Tibial nerve (tissue), 4 donors: ENCODE measurements around the gene GSTA2. TPM values are rescaled to one million over a fixed set of nuclear protein-coding genes. Genes with fewer than 3 reads are reported as not detected.
"Not testable (repeated sequence)": the region's sequence is repeated elsewhere in the genome, so short reads cannot be mapped to it uniquely, and the experiment has no call there.

Experiments
- DNase-seq, 2 donors: peaks; one replicate each; pipeline ENCODE4 v3.0.0-alpha.2; 2019; ENCODE audit warnings: low spot score in 2 of 2
- H3K27ac ChIP-seq, 4 donors: fragments of 200-600 bp; sonication (generic) in 3 of 4; one replicate each; pipeline ENCODE4 v1.5.1; 2017 to 2019; ENCODE audit warnings: mild to moderate bottlenecking in 1 of 4
- H3K27me3 ChIP-seq, 2 donors: fragments of 200-600 bp; sonication (generic) in 1 of 2; one replicate each; pipeline versions ENCODE4 v1.5.1 to v1.6.0; 2017 to 2019
- H3K36me3 ChIP-seq, 3 donors: fragments of 200-600 bp; sonication (generic); one replicate each; pipeline ENCODE4 v1.5.1; 2018 to 2019
- H3K4me1 ChIP-seq, 4 donors: fragments of 200-600 bp; sonication (generic) in 3 of 4; one replicate each; pipeline ENCODE4 v1.5.1; 2017 to 2019
- H3K4me3 ChIP-seq, 4 donors: fragments of 200-600 bp; sonication (generic) in 3 of 4; one replicate each; pipeline ENCODE4 v1.5.1; 2017 to 2019; ENCODE audit warnings: mild to moderate bottlenecking in 1 of 4, moderate library complexity in 1 of 4
- H3K9me3 ChIP-seq, 4 donors: fragments of 200-600 bp; sonication (generic) in 3 of 4; one replicate each; pipeline ENCODE4 v1.5.1; 2017 to 2019
- EP300 ChIP-seq, 2 donors: sonication (generic); formaldehyde crosslinking; IDR thresholded peaks; one replicate each; pipeline ENCODE4 v1.6.1; 2017; ENCODE audit warnings: antibody characterized with exemption in 2 of 2, mild to moderate bottlenecking in 1 of 2
- POLR2A ChIP-seq, 2 donors: fragments of 450-650 bp; IDR thresholded peaks; one replicate each; pipeline ENCODE4 v1.6.1; 2017; ENCODE audit warnings: antibody characterized with exemption in 2 of 2, mild to moderate bottlenecking in 2 of 2, moderate library complexity in 2 of 2
- WGBS, 2 donors: methylation state at CpG; one replicate each; pipeline ENCODE4 v1.1.5; 2018; 5-methylcytosine and 5-hydroxymethylcytosine counted together
- total RNA-seq, 4 donors: library from RNA; depleted of rRNA; stranded (reverse); fragments of >200 nt; gene quantifications; one replicate each; pipeline ENCODE4 v1.1.0, GENCODE V29; 2016
- TF ChIP-seq, protein P1 (sequence below), 5 experiments: fragments of 200-600 bp in 3 of 5; fragments of 450-650 bp in 2 of 5; sonication (generic) in 3 of 5; IDR thresholded peaks; one replicate each; pipeline ENCODE4 v1.5.1; 2016 to 2019; ENCODE audit warnings: antibody characterized with exemption in 5 of 5, mild to moderate bottlenecking in 3 of 5, moderate library complexity in 2 of 5

GSTA2 gene
- total RNA-seq = not detected

DNA sequence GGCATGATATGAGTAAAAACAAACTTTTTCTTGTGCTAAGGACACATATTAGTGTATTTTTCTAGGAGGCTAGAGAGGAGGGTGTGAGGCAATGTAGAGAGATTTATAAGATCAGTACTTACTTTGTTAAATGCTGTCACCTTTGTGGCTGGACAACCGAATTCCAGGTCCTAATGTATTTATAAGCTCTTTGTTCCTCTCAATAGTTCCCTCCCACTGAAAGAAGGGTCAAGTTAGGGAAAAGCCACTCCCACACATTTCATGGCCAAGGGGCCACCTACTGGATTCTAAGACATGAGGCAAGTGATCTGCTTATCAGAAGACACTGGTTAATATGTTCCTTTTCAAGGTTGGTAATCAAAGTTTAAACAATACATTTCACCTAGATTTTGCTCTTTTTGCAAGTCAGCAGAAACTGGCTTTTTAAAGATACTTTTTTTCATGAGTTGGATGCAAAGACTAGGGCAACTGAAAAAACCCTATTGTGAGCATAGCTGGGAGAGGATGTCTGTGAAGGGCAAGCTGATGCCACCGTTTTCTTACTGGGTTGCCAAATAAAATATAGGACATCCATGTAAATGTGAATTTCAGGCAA lies at the start of gene GSTA2:
GSTA2 (minus strand) TSS at position 154 of the 595 bp plus-strand sequence. CDS start 5,528 bp downstream, outside the sequence.
- not testable (repeated sequence) for DNase-seq, H3K36me3 ChIP-seq, H3K4me3 ChIP-seq, H3K27ac ChIP-seq, H3K9me3 ChIP-seq, H3K4me1 ChIP-seq, H3K27me3 ChIP-seq
- 47 to 58% methylated on average over 2 of the region's 2 CpGs for WGBS, 2 donors

DNA sequence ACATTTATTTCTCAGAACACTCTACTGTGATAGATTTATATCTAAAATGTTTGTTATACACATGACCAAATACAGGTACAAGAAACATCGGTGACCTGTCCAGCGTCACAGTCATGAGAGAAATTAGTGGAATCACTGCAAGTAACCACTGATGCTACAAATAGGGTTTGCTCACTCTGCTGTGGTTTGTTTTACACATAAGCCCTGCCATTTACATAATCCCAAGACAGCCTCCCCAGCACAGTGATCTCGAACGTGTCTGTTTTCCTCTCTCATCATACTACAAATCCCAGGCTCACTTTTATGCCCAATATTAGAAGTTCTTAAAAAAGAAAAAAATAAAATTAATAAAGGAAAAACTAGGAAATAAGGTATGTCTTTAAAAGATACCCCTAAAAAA lies 46.5 kb upstream of the GSTA2 start:
- not testable (repeated sequence) for H3K27me3 ChIP-seq, DNase-seq, H3K27ac ChIP-seq, H3K36me3 ChIP-seq, H3K4me1 ChIP-seq, H3K9me3 ChIP-seq, H3K4me3 ChIP-seq
- 67 to 69% methylated on average over 4 of the region's 4 CpGs for WGBS, 2 donors

DNA sequence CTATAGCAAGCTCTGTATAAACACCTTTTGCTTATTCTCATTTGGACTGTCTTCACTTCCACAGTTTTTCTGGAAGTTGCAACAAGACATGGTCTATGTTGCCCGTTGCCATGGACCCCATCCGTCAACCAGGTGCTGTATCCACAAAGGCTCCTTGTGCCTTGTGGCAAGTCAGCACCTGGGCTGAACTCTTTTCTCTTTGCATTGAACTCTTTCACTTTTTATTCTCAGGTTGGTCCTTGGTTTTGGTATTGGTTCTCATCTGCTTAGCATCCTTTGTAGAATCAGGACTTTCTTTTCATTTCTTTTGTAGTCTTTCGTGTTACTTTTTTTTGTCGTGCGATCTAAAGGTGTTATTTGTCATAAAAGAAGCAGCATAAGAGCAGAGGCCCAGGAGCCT lies 45.4 kb upstream of the GSTA2 start:
- 93 to 94% methylated on average over 5 of the region's 5 CpGs for WGBS, 2 donors
- no peaks in the 10 kb centered on the region for H3K9me3 ChIP-seq

DNA sequence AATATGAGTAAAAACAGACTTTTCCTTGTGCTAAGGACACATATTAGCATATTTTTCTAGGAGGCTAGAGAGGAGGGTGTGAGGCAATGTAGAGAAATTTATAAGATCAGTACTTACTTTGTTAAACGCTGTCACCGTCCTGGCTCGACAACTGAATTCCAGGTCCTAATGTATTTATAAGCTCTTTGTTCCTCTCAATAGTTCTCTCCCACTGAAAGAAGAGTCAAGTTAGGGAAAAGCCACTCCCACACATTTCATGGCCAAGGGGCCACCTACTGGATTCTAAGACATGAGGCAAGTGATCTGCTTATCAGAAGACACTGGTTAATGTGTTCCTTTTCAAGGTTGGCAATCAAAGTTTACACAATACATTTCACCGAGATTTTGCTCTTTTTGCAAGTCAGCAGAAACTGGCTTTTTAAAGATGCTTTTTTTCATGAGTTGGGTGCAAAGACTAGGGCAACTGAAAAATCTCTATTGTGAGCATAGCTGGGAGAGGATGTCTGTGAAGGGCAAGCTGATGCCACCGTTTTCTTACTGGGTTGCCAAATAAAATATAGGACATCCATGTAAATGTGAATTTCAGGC lies 40.5 kb upstream of the GSTA2 start, which contains the start of gene GSTA1:
GSTA1 (minus strand) TSS at position 149 of the 588 bp plus-strand sequence. CDS start 4,549 bp downstream, outside the sequence.
- not testable (repeated sequence) for H3K27ac ChIP-seq, H3K9me3 ChIP-seq, H3K4me1 ChIP-seq, DNase-seq, H3K4me3 ChIP-seq, H3K27me3 ChIP-seq, H3K36me3 ChIP-seq
- 39 to 42% methylated on average over 5 of the region's 5 CpGs for whole genome bisulfite sequencing, 2 donors

More for the DNA sequence above, 45.4 kb upstream of the GSTA2 start:
- Histone ChIP-seq H3K27me3 (no peaks in the 10 kb centered on the region), H3K36me3 (no peaks in the 10 kb centered on the region), H3K27ac (no peak overlapping the region), H3K4me1 (no peaks in the 10 kb centered on the region), H3K4me3 (no peak overlapping the region)
- no peak for DNase-seq
- TF ChIP-seq, protein P1, sequence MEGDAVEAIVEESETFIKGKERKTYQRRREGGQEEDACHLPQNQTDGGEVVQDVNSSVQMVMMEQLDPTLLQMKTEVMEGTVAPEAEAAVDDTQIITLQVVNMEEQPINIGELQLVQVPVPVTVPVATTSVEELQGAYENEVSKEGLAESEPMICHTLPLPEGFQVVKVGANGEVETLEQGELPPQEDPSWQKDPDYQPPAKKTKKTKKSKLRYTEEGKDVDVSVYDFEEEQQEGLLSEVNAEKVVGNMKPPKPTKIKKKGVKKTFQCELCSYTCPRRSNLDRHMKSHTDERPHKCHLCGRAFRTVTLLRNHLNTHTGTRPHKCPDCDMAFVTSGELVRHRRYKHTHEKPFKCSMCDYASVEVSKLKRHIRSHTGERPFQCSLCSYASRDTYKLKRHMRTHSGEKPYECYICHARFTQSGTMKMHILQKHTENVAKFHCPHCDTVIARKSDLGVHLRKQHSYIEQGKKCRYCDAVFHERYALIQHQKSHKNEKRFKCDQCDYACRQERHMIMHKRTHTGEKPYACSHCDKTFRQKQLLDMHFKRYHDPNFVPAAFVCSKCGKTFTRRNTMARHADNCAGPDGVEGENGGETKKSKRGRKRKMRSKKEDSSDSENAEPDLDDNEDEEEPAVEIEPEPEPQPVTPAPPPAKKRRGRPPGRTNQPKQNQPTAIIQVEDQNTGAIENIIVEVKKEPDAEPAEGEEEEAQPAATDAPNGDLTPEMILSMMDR (IDR thresholded peaks at IDR 0.05) = no peak
- TF ChIP-seq POLR2A (IDR thresholded peaks at IDR 0.05) (no peak), EP300 (IDR thresholded peaks at IDR 0.05) (no peak)

DNA sequence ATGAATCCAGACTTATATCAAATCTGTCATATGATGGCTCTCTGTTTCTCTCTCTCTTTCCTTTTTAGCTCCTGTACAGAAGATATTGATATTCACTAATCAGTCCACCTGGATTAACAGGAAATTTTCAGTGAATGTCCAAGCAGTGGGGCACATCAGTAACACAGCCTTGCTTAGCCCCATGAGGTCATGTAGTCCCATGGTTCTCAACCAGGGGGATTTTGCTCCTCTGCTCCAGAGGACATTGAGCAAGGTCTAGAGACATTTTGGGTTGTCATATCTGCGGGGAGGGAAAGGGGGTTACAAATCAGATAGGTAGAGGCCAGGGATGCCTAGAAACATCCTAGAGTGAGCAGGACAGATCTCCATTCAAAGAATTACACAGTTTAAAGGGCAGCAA lies 39.5 kb upstream of the GSTA2 start:
- H3K27me3 ChIP-seq = no peaks in the 10 kb centered on the region
- H3K27ac ChIP-seq = no peak overlapping the region
- no peaks in the 10 kb centered on the region for H3K9me3 ChIP-seq
- H3K36me3 ChIP-seq = no peaks in the 10 kb centered on the region
- no peak for DNase-seq
- 94 to 100% methylated on average over 1 of the region's 1 CpG for WGBS, 2 donors
- no peak overlapping the region for H3K4me3 ChIP-seq
- TF ChIP-seq POLR2A (IDR thresholded peaks at IDR 0.05) (no peak), EP300 (IDR thresholded peaks at IDR 0.05) (no peak)
- TF ChIP-seq, protein P1 (IDR thresholded peaks at IDR 0.05) = no peak
- no peaks in the 10 kb centered on the region for H3K4me1 ChIP-seq

DNA sequence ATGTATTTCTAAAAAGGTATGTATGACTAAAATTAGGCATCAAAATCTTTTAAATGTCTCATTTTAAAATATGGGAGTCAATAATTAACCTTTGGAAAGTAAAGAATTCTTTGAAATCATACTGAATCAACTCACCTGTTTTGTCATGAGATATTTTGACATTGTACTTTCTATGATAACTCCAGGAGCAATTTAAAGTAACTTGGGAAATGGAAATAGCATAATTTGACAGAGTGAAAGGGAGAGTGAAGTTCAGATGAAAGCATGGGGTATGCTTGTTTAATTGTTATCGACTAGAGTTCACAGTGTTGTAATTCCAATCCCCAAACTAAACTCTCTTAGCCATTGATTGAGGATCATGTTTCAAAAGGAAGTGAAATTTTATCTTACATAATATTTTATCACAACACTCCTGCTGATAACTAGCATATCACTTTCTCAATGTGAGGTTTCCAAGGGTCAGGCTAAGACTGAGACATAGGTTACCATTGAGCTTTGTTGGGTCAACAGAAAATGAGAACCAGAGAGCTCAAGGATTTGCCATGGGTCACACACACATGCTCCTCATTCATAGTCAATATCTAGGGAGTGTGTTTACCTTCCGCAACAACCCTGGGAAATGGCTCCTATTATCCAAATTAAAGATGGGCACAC lies 38.0 kb upstream of the GSTA2 start:
- no peaks in the 10 kb centered on the region for H3K27me3 ChIP-seq
- no peaks in the 10 kb centered on the region for H3K9me3 ChIP-seq
- 93% methylated on average over 2 of the region's 2 CpGs for WGBS, 2 donors
- TF ChIP-seq EP300 (IDR thresholded peaks at IDR 0.05) (no peak), POLR2A (IDR thresholded peaks at IDR 0.05) (no peak)
- H3K36me3 ChIP-seq = no peaks in the 10 kb centered on the region
- DNase-seq = no peak
- no peak overlapping the region for H3K27ac ChIP-seq
- H3K4me3 ChIP-seq = no peak overlapping the region
- no peaks in the 10 kb centered on the region for H3K4me1 ChIP-seq

DNA sequence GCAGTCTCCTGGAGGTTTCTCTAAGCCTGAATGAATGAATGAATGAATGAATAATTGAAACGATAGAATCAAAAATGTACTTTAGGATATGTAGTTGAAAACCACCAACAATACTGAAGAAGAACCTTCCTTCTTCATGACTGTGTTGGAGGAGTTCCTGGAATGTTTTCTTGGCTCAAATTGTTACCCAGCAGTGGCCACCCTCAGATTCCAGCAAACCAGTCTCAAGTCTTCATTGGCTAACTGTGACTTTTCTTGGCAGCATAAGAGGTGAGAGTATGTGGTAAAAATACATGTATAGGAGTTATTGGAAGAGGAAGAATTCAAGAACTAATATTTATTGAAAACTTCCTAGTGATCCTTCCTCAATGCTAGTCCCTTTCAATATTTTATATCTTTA lies 36.0 kb upstream of the GSTA2 start:
- DNase-seq, H3K4me1 ChIP-seq, H3K9me3 ChIP-seq, H3K36me3 ChIP-seq, H3K4me3 ChIP-seq, H3K27me3 ChIP-seq, H3K27ac ChIP-seq: not testable (repeated sequence)
- WGBS, 2 donors = 82 to 93% methylated on average over 1 of the region's 1 CpG

DNA sequence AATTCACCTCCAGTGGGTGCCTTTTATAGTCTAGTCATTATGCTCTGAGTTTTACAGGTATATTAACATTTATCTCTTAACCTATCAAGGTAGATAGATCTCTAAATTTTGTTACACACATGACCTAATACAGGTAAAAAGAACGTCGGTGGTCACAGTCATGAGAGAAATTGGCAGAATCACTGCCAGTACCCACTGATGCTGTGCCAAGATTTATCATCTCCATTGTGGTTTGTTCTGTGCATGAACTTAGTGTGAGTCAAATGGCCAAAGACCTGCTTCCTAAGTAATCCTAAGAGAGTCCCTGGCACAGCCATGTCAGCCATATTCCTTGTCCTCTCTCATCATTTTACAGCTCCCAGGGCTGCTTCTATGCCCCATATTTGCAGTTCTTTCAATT lies 31.1 kb upstream of the GSTA2 start:
- H3K27me3 ChIP-seq, DNase-seq, H3K36me3 ChIP-seq, H3K4me3 ChIP-seq, H3K9me3 ChIP-seq, H3K27ac ChIP-seq, H3K4me1 ChIP-seq: not testable (repeated sequence)
- 87 to 88% methylated on average over 2 of the region's 2 CpGs for WGBS, 2 donors
